Calu3 (cell line): Measurements from ENCODE around the gene SWI5. TPM values are rescaled to one million over a fixed set of nuclear protein-coding genes. Genes with fewer than 3 reads are reported as not detected.
A peak's percentile ranks its signal among the peaks of the same experiment; 100 is the strongest.

ENCODE experiments used
- BruUV-seq: library from RNA; stranded (reverse); fragments of 400-500 nt; replicated peaks from 2 replicates; lab custom pipeline; 2021; lab: Mats Ljungman, UMichigan
- CTCF ChIA-PET: fragments of 300-600 bp; sonication (Branson Sonifier 250); formaldehyde crosslinking; loops from one replicate; lab custom pipeline; 2022; ENCODE audit warnings: antibody characterized with exemption; lab: Charles Lee
- DNase-seq: peaks from one replicate; pipeline ENCODE4 v3.0.0; 2022
- H3K27ac Mint-ChIP-seq: one replicate; pipeline ENCODE4 v1.8.0; 2022; ENCODE audit warnings: mixed read lengths; ENCODE audit not compliant: unreplicated experiment
- H3K27me3 Mint-ChIP-seq: one replicate; pipeline ENCODE4 v1.8.0; 2022; ENCODE audit warnings: mixed read lengths; ENCODE audit not compliant: unreplicated experiment
- H3K36me3 Mint-ChIP-seq: one replicate; pipeline ENCODE4 v1.8.0; 2022; ENCODE audit warnings: mild to moderate bottlenecking, moderate library complexity, mixed read lengths; ENCODE audit not compliant: insufficient read depth, unreplicated experiment
- H3K4me1 Mint-ChIP-seq: one replicate; pipeline ENCODE4 v1.8.0; 2022; ENCODE audit warnings: mild to moderate bottlenecking, low read depth, mixed read lengths; ENCODE audit not compliant: unreplicated experiment
- H3K4me3 Mint-ChIP-seq: one replicate; pipeline ENCODE4 v1.8.0; 2022; ENCODE audit warnings: mild to moderate bottlenecking, low read depth, moderate library complexity, mixed read lengths; ENCODE audit not compliant: unreplicated experiment
- H3K9me3 Mint-ChIP-seq: one replicate; pipeline ENCODE4 v1.8.0; 2022; ENCODE audit warnings: low read depth, mixed read lengths; ENCODE audit not compliant: unreplicated experiment
- intact Hi-C: fragments of 100-400 bp; cut with micrococcal nuclease; formaldehyde crosslinking; loops from one replicate; pipeline ENCODE4 v1.10.0; 2022; ENCODE audit not compliant: unreplicated experiment
- total RNA-seq: library from RNA; stranded (reverse); gene quantifications from 2 replicates; pipeline ENCODE4 v1.2.3, GENCODE V29; 2022
- TF ChIP-seq, protein P1 (sequence below): fragments of 200-600 bp; IDR thresholded peaks from one replicate; pipeline ENCODE4 v1.8.0; 2022; ENCODE audit warnings: antibody characterized with exemption; ENCODE audit not compliant: unreplicated experiment

The SWI5 gene
- total RNA-seq, 1 experiment from 2014 or later = 9.6 TPM

GRCh38 chr9:128262687-128263086 is 13.4 kb upstream of the SWI5 start:
- TF ChIP-seq, protein P1, sequence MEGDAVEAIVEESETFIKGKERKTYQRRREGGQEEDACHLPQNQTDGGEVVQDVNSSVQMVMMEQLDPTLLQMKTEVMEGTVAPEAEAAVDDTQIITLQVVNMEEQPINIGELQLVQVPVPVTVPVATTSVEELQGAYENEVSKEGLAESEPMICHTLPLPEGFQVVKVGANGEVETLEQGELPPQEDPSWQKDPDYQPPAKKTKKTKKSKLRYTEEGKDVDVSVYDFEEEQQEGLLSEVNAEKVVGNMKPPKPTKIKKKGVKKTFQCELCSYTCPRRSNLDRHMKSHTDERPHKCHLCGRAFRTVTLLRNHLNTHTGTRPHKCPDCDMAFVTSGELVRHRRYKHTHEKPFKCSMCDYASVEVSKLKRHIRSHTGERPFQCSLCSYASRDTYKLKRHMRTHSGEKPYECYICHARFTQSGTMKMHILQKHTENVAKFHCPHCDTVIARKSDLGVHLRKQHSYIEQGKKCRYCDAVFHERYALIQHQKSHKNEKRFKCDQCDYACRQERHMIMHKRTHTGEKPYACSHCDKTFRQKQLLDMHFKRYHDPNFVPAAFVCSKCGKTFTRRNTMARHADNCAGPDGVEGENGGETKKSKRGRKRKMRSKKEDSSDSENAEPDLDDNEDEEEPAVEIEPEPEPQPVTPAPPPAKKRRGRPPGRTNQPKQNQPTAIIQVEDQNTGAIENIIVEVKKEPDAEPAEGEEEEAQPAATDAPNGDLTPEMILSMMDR = no peak
- Mint-ChIP-seq H3K27me3 (no peaks in the 10 kb centered on the region), H3K9me3 (no peaks in the 10 kb centered on the region), H3K27ac (no peak overlapping the region), H3K4me3 (no peak overlapping the region), H3K36me3 (peaks cover 46% of the 10 kb centered on the region), H3K4me1 (no peaks in the 10 kb centered on the region)
- intact Hi-C loops = no loop called here
- CTCF ChIA-PET = no interaction called here
- no TSS peak for BruUV-seq
- no peak for DNase-seq

DNA sequence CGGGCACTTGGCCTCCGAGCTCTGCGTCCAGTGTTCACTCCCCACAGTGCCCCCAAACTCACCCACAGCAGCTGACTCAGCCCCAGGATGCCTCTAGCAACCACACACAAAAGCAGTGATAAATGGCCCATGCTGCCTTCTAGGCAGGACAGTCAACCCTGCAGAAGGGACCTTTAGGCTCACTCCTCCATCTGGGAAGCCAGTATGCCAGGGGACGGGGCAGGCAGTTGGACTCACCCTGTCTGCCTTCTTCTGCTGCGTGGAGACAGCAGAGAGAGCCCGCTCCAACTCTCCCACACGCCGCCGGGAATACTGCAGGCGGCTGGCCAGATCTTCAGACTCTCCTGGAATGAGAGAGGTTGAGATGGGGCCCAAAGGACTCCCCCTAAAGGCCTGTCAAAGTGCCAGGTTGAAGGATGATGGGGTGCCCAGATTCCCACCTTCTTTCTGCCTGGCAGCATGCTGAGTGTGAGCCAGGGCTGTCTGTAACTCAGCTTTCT is 10.7 kb upstream of the SWI5 start:
- Mint-ChIP-seq H3K27me3 (no peaks in the 10 kb centered on the region), H3K27ac (no peak overlapping the region), H3K4me1 (no peaks in the 10 kb centered on the region), H3K4me3 (no peak overlapping the region), H3K9me3 (no peaks in the 10 kb centered on the region), H3K36me3 (peaks cover 42% of the 10 kb centered on the region)
- CTCF ChIA-PET = no interaction called here
- TF ChIP-seq, protein P1 = no peak
- intact Hi-C loops = no loop called here
- no TSS peak for BruUV-seq
- DNase-seq = no peak

GRCh38 chr9:128266868-128267590 is 9.0 kb upstream of the SWI5 start:
- no peak overlapping the region for H3K27ac Mint-ChIP-seq
- intact Hi-C loops = no loop called here
- DNase-seq = no peak
- no peak overlapping the region for H3K4me3 Mint-ChIP-seq
- H3K27me3 Mint-ChIP-seq = no peaks in the 10 kb centered on the region
- TF ChIP-seq, protein P1 = no peak
- BruUV-seq = no TSS peak
- peaks cover 11% of the 10 kb centered on the region for H3K4me1 Mint-ChIP-seq
- CTCF ChIA-PET = interaction anchor here (0.6 kb wide), 1 partner anchor 689 kb away, joined by 3 read pairs; no protein-coding TSS in a partner anchor
- no peaks in the 10 kb centered on the region for H3K9me3 Mint-ChIP-seq
- H3K36me3 Mint-ChIP-seq = peaks cover 44% of the 10 kb centered on the region

GRCh38 chr9:128271112-128271511 is 5.0 kb upstream of the SWI5 start:
- Mint-ChIP-seq H3K4me1 (peaks cover 11% of the 10 kb centered on the region), H3K4me3 (no peak overlapping the region), H3K36me3 (peaks cover 55% of the 10 kb centered on the region), H3K9me3 (no peaks in the 10 kb centered on the region), H3K27me3 (no peaks in the 10 kb centered on the region), H3K27ac (peak overlapping the region; percentile 85)
- TF ChIP-seq, protein P1 = no peak
- CTCF ChIA-PET = no interaction called here
- peak; percentile 66 for DNase-seq
- intact Hi-C loops = no loop called here
- BruUV-seq = no TSS peak
